Stimulated activated CD4-positive, alpha-beta T cell treated with anti-CD3 and anti-CD28 coated beads, Interleukin-4, amount 100 ng/mL, for 1 hour (primary cell): ENCODE data around the gene BRCA2.
"Not testable (repeated sequence)": the region's sequence is repeated elsewhere in the genome, so short reads cannot be mapped to it uniquely, and the experiment has no call there.

Experiments used
- DNase-seq: peaks from one replicate; pipeline ENCODE4 v3.0.0-alpha.2; 2020

Gene BRCA2

GRCh38 chr13:32310134-32310706 lies 5.1 kb upstream of the BRCA2 start:
- DNase-seq, result no peak

DNA sequence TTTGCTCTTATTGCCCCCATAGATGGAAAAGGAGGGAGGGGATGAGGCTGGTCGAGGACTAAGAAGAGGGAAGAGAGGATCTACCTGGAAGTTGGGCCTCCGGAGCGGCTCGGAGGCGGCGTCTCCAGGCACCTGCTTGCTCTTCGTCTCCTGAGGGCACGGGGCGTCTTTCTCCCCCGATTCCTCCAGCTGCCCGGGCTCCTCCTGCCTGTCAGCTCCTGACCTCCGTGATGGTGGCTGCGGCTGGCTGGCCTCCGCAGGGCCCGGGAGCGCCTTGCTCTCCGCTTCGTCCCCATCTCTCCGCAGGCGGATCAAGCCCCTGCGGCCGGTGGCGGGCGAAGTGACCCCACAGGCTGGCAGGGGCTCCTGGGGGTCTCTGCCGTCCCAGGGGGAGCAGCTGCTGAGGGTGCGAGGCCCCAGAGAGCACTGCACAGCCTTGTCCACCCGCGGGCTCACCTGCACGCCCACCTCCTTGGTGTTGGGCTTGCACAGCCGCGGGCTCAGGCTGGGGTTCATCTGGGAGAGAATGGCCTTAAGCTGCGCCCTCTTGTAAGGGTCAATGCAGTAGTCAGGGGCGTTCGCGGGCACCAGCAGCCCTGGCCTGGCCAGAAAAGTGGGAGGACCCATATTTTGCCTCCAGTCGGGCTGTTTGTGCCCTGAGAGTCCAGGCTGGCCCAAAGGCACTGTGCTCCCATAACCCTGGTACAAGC lies 4.0 kb upstream of the BRCA2 start:
- DNase-seq, result no peak

- peak; percentile 34 for DNase-seq
Observed at GRCh38 chr13:32314271-32315237, 754 bp upstream of the BRCA2 start.

GRCh38 chr13:32316028-32316339 lies 676 bp downstream of the BRCA2 start:
- no peak for DNase-seq

GRCh38 chr13:32316501-32316900 lies 1.2 kb downstream of the BRCA2 start:
- DNase-seq, result no peak

- DNase-seq, result no peak
Observed at GRCh38 chr13:32317716-32318465, 2.6 kb downstream of the BRCA2 start.

DNA sequence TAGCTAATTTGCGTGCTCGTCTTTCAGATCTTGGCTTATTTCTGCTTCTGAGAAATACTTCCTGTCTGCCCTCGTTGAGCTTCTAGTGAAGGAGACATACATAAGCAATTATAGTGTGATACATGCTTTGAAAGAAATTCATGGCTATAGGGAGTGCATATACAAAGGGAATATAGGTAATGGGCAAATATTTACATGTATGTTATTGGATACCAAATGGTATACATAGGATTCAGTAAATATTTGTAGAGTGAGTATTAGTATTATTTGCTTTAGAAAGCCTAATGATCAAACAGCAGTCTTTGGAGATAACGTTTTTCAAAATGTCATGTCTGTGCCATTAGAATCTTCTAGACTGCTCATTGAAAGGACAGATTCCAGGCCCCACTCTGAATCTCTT lies 5.2 kb downstream of the BRCA2 start:
- DNase-seq, result no peak

DNA sequence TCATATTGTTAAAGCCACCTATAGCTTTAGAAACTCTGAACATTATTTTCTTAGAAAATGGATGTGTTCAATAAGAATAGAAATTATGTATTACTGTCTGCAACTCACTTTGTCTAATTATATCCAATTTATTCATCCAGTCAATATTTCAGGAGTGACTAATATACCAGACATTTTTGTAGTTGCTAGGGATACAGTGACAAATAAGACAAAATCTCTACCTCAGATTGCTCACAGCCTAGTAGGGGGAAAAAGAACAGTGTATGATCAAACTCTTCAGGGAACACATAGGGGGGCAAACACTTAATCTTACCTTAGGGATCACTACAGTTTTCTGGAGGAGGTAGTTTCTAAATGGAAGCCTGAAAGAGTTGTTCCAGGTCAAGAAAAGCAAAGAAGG lies 8.6 kb downstream of the BRCA2 start:
- no peak for DNase-seq

- no peak for DNase-seq
Observed at GRCh38 chr13:32330441-32330840, 15.1 kb downstream of the BRCA2 start.

- DNase-seq, result no peak
Observed at GRCh38 chr13:32334671-32335070, 19.4 kb downstream of the BRCA2 start.

DNA sequence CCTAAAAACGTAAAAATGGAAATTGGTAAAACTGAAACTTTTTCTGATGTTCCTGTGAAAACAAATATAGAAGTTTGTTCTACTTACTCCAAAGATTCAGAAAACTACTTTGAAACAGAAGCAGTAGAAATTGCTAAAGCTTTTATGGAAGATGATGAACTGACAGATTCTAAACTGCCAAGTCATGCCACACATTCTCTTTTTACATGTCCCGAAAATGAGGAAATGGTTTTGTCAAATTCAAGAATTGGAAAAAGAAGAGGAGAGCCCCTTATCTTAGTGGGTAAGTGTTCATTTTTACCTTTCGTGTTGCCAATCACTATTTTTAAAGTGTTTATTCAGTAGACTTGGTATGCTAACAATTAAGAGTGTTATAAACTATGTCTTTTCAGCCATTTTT lies 25.6 kb downstream of the BRCA2 start:
- no peak for DNase-seq

DNA sequence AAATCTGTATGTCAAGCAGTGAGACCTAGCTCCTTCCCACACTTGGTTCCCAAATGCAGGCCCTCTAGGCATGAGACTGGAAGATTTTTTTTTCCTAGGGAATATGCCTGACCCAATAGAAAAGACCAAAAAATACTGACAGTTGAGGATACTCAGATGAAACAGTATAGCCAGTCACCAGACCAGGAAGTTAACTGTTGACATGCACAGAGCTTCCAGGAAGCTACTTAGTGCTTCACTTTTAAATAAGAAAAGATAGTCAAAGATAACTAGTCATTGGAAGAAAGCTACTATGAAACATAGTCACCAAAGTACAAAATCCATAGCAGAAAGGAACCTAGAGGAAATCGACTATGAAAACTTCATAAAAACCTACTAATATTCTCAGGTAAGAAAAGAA lies 32.3 kb downstream of the BRCA2 start:
- DNase-seq, result no peak

DNA sequence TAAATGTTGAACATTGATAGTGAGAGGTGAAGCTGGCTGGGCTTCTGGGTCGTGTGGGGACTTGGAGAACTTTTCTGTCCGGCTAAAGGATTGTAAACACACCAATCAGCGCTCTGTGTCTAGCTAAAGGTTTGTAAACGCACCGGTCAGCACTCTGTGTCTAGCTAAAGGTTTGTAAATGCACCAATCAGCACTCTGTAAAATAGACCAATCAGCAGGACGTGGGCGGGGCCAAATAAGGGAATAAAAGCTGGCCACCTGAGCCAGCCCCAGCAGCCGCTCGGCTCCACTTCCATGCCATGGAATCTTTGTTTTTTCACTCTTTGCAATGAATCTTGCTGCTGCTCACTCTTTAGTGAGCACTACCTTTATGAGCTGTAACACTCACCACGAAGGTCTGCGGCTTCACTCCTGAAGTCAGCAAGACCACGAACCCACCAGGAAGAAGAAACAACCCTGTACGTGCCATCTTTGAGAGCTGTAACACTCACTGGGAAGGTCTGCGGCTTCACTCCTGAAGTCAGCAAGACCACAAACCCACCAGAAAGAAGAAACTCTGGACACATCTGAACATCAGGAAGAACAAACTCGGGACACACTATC lies 35.6 kb downstream of the BRCA2 start:
- not testable (repeated sequence) for DNase-seq

DNA sequence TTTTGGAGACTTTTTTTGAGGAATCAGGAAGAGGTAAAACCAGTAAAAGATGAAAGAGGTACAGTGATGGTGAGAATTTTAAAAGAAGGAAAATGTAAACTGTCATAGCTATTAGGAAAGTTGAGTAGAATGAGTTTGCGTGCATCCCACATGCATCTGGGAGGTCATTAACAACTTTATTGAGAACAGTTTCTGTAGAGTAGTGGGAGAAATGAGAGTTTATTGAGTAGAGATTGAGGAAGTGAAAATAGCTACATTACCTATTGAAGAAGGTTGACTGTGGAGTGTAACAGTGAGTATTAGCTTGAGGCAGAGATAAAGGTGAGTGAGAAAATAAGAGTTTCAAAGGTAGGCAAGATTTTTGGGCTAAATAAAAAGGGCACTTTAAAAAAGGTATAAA lies 38.7 kb downstream of the BRCA2 start:
- no peak for DNase-seq

GRCh38 chr13:32355935-32356334 lies 40.6 kb downstream of the BRCA2 start:
- DNase-seq, result not testable (repeated sequence)

DNA sequence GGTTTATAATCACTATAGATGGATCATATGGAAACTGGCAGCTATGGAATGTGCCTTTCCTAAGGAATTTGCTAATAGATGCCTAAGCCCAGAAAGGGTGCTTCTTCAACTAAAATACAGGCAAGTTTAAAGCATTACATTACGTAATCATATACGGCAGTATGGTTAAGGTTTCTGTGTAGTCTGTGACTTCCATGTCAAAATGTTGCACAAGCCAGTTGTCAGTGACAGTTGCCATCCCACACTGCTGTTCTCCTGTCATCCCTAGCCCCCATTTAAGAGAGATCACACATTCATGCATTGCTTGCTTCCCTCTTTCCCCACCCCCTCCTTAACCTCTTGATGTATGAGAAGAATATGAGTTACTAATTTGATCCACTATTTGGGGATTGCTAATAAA lies 47.3 kb downstream of the BRCA2 start:
- DNase-seq, result no peak

- DNase-seq, result no peak
Observed at GRCh38 chr13:32370805-32371204, 55.5 kb downstream of the BRCA2 start.

GRCh38 chr13:32376642-32377415 lies 61.5 kb downstream of the BRCA2 start:
- DNase-seq, result no peak

- DNase-seq, result no peak
Observed at GRCh38 chr13:32378012-32378411, 62.7 kb downstream of the BRCA2 start.

- DNase-seq, result no peak
Observed at GRCh38 chr13:32381539-32381938, 66.2 kb downstream of the BRCA2 start.

GRCh38 chr13:32383836-32384618 lies 68.7 kb downstream of the BRCA2 start:
- DNase-seq, result no peak
